Right lobe of liver (tissue), 6 donors: ENCODE results near the gene RPS19. TPM values are rescaled to one million over a fixed set of nuclear protein-coding genes. Genes with fewer than 3 reads are reported as not detected.
A peak's percentile ranks its signal among the peaks of the same experiment; 100 is the strongest.

Experiments used
- ATAC-seq, 4 donors: fragments of 200-7000 bp; cut with Tn5 transposase; one replicate each; pipeline ENCODE4 v1.9.1; 2020; ENCODE audit warnings: mild to moderate bottlenecking in 4 of 4, moderate library complexity in 4 of 4
- DNase-seq, 3 donors: peaks; one replicate each; pipeline ENCODE4 v3.0.0-alpha.2; 2020
- H3K27ac ChIP-seq, 3 donors: fragments of 200-600 bp; one replicate each; pipeline ENCODE4 v1.8.0; 2022
- H3K27me3 ChIP-seq, 2 donors: fragments of 200-600 bp; one replicate each; pipeline ENCODE4 v1.8.0; 2022
- H3K36me3 ChIP-seq, 4 donors: fragments of 200-600 bp; sonication (generic) in 1 of 4; one replicate each; pipeline versions ENCODE4 v1.5.1 to v1.8.0; 2017 to 2022; ENCODE audit warnings: control low read depth in 1 of 4
- H3K4me1 ChIP-seq, 4 donors: fragments of 200-600 bp; sonication (generic) in 1 of 4; one replicate each; pipeline versions ENCODE4 v1.5.1 to v1.8.0; 2017 to 2022; ENCODE audit warnings: control low read depth in 1 of 4
- H3K4me3 ChIP-seq, 3 donors: fragments of 200-600 bp; one replicate each; pipeline ENCODE4 v1.8.0; 2022
- H3K9me3 ChIP-seq, 4 donors: fragments of 200-600 bp; sonication (generic) in 1 of 4; one replicate each; pipeline versions ENCODE4 v1.5.1 to v1.8.0; 2017 to 2022; ENCODE audit warnings: control low read depth in 1 of 4
- POLR2A ChIP-seq: fragments of 450-650 bp; IDR thresholded peaks from one replicate; pipeline ENCODE4 v1.6.1; 2017; ENCODE audit warnings: antibody characterized with exemption, mild to moderate bottlenecking
- WGBS: methylation state at CpG from one replicate; pipeline ENCODE4 v1.1.6; 2018; ENCODE audit warnings: low coverage, low lambda C conversion rate; ENCODE audit not compliant: insufficient coverage; ENCODE audit errors: missing lambda C conversion rate; 5-methylcytosine and 5-hydroxymethylcytosine counted together
- intact Hi-C, 2 donors: fragments of 100-400 bp; cut with DNase I; formaldehyde crosslinking; loops; one replicate each; pipeline versions ENCODE4 v1.11.2 to v1.14.1; 2022
- total RNA-seq, 6 experiments: library from RNA; depleted of rRNA in 2 of 6; stranded (reverse); fragments of >200 nt in 2 of 6; fragmentation: NEBNext Ultra II Directional in 3 of 6; extraction: Animal tissue kit (Norgen Biotek cat#: 25700) in 3 of 6; gene quantifications; one replicate each; pipeline versions ENCODE4 v1.1.0 to v1.2.4, GENCODE V29; 2016 to 2023
- TF ChIP-seq, protein P1 (sequence below), 4 donors: fragments of 200-600 bp in 3 of 4; fragments of 450-650 bp in 1 of 4; IDR thresholded peaks; one replicate each; pipeline versions ENCODE4 v1.5.1 to v1.8.0; 2016 to 2022; ENCODE audit warnings: antibody characterized with exemption in 4 of 4, mild to moderate bottlenecking in 2 of 4
- donor health status: DM: no; HTN: yes; CAD: no.
- donor health status: DM: no; HTN: no; CAD: no.
- donor health status: DM: no; HTN: no; CAD: no.
- donor health status: DM: no; HTN: yes; CAD: no.
- donor health status: DM: no; HTN: yes; CAD: no.

The RPS19 gene
- total RNA-seq, 6 experiments from 2014 or later: 347 to 556 (median 499) TPM

DNA sequence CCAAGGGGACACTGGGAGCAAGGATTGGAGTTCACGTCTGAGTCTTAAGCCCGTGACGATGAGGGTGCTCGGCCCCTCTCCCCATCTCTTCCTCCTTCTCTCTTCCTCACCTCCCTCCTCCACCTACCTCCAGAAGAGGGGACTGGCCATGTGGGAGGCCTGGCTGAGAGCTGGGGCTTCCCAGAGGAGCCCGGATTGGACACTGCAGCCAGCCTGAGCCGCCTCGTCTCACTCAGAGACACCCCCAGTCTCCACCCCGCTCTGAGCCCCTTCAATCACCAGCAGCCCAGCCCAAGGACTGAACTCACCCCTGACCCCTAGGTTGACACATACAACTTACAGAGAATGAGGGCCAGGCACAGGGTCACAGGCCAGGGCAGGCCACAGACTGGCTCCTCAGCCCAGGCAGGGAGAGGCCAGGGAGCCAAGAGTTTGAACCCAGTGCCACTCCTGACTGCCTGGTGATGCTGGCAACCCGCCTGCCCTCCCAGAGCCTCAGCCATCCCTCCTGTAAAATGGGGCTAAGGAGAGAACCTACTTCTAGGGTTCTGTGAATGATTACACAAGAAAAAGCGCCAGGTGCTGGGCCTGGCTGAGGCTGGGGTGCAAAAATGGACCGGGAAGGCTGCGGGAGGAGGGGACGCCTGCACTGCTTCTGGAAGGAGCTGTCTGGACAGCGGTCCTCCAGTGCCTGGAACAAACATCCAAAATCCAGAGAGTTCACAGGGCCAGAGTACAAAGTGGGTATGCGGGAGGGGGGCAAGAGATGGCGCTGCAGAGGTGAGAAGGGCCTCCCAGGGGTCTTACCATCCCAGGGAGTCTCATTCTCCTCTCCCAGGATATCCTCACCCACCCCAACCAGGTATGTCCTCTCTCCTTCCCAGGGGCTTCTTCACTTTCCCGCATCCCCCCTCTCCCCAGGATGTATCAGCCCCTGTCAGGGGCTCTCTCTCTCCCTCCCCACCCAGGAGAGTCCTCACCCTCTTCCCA is 18.2 kb downstream of the RPS19 start:
- no peak overlapping the region for H3K4me3 ChIP-seq
- TF ChIP-seq, protein P1, sequence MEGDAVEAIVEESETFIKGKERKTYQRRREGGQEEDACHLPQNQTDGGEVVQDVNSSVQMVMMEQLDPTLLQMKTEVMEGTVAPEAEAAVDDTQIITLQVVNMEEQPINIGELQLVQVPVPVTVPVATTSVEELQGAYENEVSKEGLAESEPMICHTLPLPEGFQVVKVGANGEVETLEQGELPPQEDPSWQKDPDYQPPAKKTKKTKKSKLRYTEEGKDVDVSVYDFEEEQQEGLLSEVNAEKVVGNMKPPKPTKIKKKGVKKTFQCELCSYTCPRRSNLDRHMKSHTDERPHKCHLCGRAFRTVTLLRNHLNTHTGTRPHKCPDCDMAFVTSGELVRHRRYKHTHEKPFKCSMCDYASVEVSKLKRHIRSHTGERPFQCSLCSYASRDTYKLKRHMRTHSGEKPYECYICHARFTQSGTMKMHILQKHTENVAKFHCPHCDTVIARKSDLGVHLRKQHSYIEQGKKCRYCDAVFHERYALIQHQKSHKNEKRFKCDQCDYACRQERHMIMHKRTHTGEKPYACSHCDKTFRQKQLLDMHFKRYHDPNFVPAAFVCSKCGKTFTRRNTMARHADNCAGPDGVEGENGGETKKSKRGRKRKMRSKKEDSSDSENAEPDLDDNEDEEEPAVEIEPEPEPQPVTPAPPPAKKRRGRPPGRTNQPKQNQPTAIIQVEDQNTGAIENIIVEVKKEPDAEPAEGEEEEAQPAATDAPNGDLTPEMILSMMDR (IDR thresholded peaks at IDR 0.05): no peak
- TF ChIP-seq POLR2A: no peak
- intact Hi-C loops: loop anchor here in 1 of 2 donors (10.0 kb wide), 1 partner anchor 57 kb away; no protein-coding TSS in a partner anchor
- no peaks in the 10 kb centered on the region for H3K36me3 ChIP-seq
- WGBS: 71% methylated on average over 6 of the region's 17 CpGs
- ATAC-seq (peak in 1 of 4 donors; percentile 5), DNase-seq (no peak)
- H3K4me1 ChIP-seq: peaks cover 0 to 1% (median 0%) of the 10 kb centered on the region in 4 donors
- H3K27ac ChIP-seq: peak overlapping the region in 1 of 3 donors; percentile 24
- H3K9me3 ChIP-seq: no peaks in the 10 kb centered on the region
- no peaks in the 10 kb centered on the region for H3K27me3 ChIP-seq

DNA sequence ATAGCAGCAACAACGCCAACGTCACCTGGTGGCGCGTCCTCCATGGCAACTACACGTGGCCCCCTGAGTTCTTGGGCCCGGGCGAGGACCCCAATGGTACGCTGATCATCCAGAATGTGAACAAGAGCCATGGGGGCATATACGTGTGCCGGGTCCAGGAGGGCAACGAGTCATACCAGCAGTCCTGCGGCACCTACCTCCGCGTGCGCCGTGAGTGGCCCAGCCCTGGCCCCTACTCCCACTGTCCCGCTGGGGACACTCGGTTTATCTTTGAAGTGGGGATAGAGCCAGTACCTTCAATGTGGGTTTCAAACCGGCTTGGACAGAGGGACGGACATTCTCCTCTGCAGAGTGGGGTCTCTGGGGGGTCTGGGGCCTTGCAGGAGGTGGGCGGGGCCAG is 19.0 kb downstream of the RPS19 start:
- H3K9me3 ChIP-seq: no peaks in the 10 kb centered on the region
- H3K27me3 ChIP-seq: no peaks in the 10 kb centered on the region
- no peaks in the 10 kb centered on the region for H3K4me1 ChIP-seq
- ATAC-seq (no peak), DNase-seq (no peak)
- no peak overlapping the region for H3K4me3 ChIP-seq
- no CpG with 5 or more reads among the region's 21 CpGs for WGBS
- no peak overlapping the region for H3K27ac ChIP-seq
- intact Hi-C loops: loop anchor here in 1 of 2 donors (10.0 kb wide), 1 partner anchor 56 kb away; no protein-coding TSS in a partner anchor
- no peak for TF ChIP-seq POLR2A
- TF ChIP-seq, protein P1 (IDR thresholded peaks at IDR 0.05): no peak
- no peaks in the 10 kb centered on the region for H3K36me3 ChIP-seq

DNA sequence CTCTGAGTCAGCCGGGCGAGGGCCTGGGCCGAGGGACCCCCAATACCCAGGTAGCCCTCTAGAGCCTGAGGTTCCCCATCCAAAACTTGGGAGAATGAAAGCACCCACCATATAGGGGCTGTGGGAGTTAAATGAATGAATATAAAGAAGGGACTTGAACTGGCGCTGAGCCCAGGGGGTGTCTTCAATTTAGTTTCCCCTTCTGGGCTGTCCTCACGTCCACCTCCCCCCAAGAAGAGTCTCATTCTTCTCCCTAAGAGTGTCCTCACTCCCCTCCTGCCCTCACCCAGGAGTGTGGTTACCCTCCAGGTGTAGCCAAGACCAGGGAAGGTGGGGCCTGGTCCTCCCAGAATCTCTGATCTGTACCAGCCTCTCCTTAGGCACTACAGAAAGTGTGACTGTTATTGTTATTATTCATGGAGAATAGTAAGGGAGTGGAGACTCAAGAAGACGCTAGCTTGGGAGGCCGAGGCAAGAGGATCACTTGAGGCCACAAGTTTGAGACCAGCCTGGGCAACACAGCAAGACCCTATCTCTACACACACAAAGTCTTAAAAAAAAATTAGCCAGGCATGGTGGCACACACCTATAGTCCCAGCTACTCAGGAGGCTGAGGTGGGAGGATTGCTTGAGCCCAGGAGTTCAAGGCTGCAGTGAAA is 19.7 kb downstream of the RPS19 start:
- TF ChIP-seq POLR2A: no peak
- TF ChIP-seq, protein P1 (IDR thresholded peaks at IDR 0.05): no peak
- ATAC-seq (no peak), DNase-seq (no peak)
- 78% methylated on average over 4 of the region's 7 CpGs for WGBS
- intact Hi-C loops: loop anchor here in 1 of 2 donors (10.0 kb wide), 1 partner anchor 55 kb away; no protein-coding TSS in a partner anchor
- Histone ChIP-seq H3K4me1 (peaks cover 0 to 3% (median 0%) of the 10 kb centered on the region in 4 donors), H3K4me3 (no peak overlapping the region), H3K36me3 (no peaks in the 10 kb centered on the region), H3K9me3 (no peaks in the 10 kb centered on the region), H3K27ac (no peak overlapping the region), H3K27me3 (no peaks in the 10 kb centered on the region)

DNA sequence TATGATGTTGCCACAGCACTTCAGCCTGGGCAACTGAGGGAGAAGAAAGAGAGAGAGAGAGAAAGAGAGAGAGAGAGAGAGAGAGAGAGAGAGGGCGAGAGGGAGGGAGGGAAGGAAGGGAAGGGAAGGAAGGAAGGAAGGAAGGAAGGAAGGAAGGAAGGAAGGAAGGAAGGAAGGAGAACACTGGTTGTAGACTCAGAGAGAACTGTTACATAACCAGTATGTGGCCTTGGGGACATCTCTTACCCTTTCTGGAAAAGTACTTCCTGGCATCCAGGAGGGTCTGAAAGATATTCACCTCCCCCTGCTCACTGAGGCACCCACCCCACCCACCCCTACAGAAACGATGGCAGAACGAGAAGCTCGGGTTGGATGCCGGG is 20.3 kb downstream of the RPS19 start:
- H3K4me1 ChIP-seq: peaks cover 0 to 8% (median 0%) of the 10 kb centered on the region in 4 donors
- intact Hi-C loops: no loop called here
- H3K36me3 ChIP-seq: no peaks in the 10 kb centered on the region
- H3K4me3 ChIP-seq: no peak overlapping the region
- TF ChIP-seq, protein P1 (IDR thresholded peaks at IDR 0.05): no peak
- no peak for TF ChIP-seq POLR2A
- H3K27ac ChIP-seq: no peak overlapping the region
- H3K27me3 ChIP-seq: no peaks in the 10 kb centered on the region
- WGBS: 53% methylated on average over 5 of the region's 5 CpGs
- DNase-seq (no peak), ATAC-seq (no peak)
- H3K9me3 ChIP-seq: no peaks in the 10 kb centered on the region
